ENCODE results near the gene TIMP3.

TIMP3 gene

GRCh38 chr22:32882774-32883530 is 81.4 kb downstream of the TIMP3 start:
- Histone ChIP-seq H3K36me3 (ENCODE audit: control insufficient read depth in 5 of 5, insufficient read depth in 5 of 5, low read length in 5 of 5) (no peaks in the 10 kb centered on the region), H3K9me3 (ENCODE audit: control insufficient read depth in 5 of 5, low read length in 5 of 5) (no peaks in the 10 kb centered on the region), H3K27ac (ENCODE audit: low read depth, low read length) (no peak overlapping the region), H3K4me1 (ENCODE audit: control insufficient read depth in 5 of 5, insufficient read depth in 5 of 5, low read length in 5 of 5) (peaks cover 0 to 8% (median 4%) of the 10 kb centered on the region in 5 donors), H3K4me3 (ENCODE audit: low read depth in 1 of 5, low read length in 5 of 5) (no peak overlapping the region), H3K27me3 (ENCODE audit: control insufficient read depth in 5 of 5, insufficient read depth in 4 of 5, low read length in 5 of 5) (peaks cover 0 to 5% (median 0%) of the 10 kb centered on the region in 5 donors), H3K9ac (ENCODE audit: low read length in 5 of 5) (no peak overlapping the region)

DNA sequence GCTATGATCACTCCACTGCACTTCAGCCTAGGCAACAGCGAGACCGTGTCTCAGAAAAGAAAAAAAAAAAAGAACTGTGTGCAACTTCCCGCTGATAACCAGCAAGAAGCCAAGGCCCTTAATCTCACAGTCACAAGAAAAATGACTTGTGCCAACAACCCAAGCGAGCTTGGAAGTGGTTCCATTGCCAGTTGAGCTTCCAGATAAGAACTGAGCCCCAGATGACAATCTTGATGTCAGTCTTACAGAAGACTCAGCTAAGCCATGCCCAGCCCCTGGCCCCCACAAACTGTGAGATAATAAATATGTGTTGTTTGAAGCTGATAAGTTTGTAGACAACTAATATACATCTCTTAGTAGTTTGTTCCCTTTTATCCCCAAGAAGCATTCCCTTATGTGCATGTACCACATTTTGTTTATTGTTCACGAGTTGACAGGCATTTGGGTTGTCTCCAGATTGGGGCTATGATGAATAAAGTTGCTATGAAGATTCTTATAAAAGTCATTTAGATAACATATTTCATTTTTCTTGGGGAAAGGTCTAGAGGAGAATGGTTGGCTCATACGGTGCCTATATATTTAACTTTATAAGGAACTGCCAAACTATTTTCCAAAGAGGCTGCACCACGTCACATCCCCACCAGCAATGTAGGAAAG is 85.9 kb downstream of the TIMP3 start:
- Histone ChIP-seq H3K36me3 (ENCODE audit: control insufficient read depth in 5 of 5, insufficient read depth in 5 of 5, low read length in 5 of 5) (no peaks in the 10 kb centered on the region), H3K4me3 (ENCODE audit: low read depth in 1 of 5, low read length in 5 of 5) (no peak overlapping the region), H3K9me3 (ENCODE audit: control insufficient read depth in 5 of 5, low read length in 5 of 5) (no peaks in the 10 kb centered on the region), H3K27ac (ENCODE audit: low read depth, low read length) (no peak overlapping the region), H3K27me3 (ENCODE audit: control insufficient read depth in 5 of 5, insufficient read depth in 4 of 5, low read length in 5 of 5) (no peaks in the 10 kb centered on the region), H3K4me1 (ENCODE audit: control insufficient read depth in 5 of 5, insufficient read depth in 5 of 5, low read length in 5 of 5) (no peaks in the 10 kb centered on the region), H3K9ac (ENCODE audit: low read length in 5 of 5) (no peak overlapping the region)

GRCh38 chr22:32888976-32889375 is 87.5 kb downstream of the TIMP3 start:
- no peaks in the 10 kb centered on the region for H3K36me3 ChIP-seq (ENCODE audit: control insufficient read depth in 5 of 5, insufficient read depth in 5 of 5, low read length in 5 of 5)
- H3K27me3 ChIP-seq (ENCODE audit: control insufficient read depth in 5 of 5, insufficient read depth in 4 of 5, low read length in 5 of 5), result no peaks in the 10 kb centered on the region
- H3K9me3 ChIP-seq (ENCODE audit: control insufficient read depth in 5 of 5, low read length in 5 of 5), result no peaks in the 10 kb centered on the region
- H3K4me3 ChIP-seq (ENCODE audit: low read depth in 1 of 5, low read length in 5 of 5), result no peak overlapping the region
- H3K4me1 ChIP-seq (ENCODE audit: control insufficient read depth in 5 of 5, insufficient read depth in 5 of 5, low read length in 5 of 5), result no peaks in the 10 kb centered on the region
- H3K27ac ChIP-seq (ENCODE audit: low read depth, low read length), result no peak overlapping the region
- no peak overlapping the region for H3K9ac ChIP-seq (ENCODE audit: low read length in 5 of 5)

- H3K4me3 ChIP-seq (ENCODE audit: low read depth in 1 of 5, low read length in 5 of 5), result no peak overlapping the region
- no peaks in the 10 kb centered on the region for H3K36me3 ChIP-seq (ENCODE audit: control insufficient read depth in 5 of 5, insufficient read depth in 5 of 5, low read length in 5 of 5)
- H3K27me3 ChIP-seq (ENCODE audit: control insufficient read depth in 5 of 5, insufficient read depth in 4 of 5, low read length in 5 of 5), result no peaks in the 10 kb centered on the region
- no peaks in the 10 kb centered on the region for H3K9me3 ChIP-seq (ENCODE audit: control insufficient read depth in 5 of 5, low read length in 5 of 5)
- no peaks in the 10 kb centered on the region for H3K4me1 ChIP-seq (ENCODE audit: control insufficient read depth in 5 of 5, insufficient read depth in 5 of 5, low read length in 5 of 5)
- H3K27ac ChIP-seq (ENCODE audit: low read depth, low read length), result no peak overlapping the region
- H3K9ac ChIP-seq (ENCODE audit: low read length in 5 of 5), result no peak overlapping the region
Observed at GRCh38 chr22:32896891-32897290, 95.4 kb downstream of the TIMP3 start.

- Histone ChIP-seq H3K36me3 (ENCODE audit: control insufficient read depth in 5 of 5, insufficient read depth in 5 of 5, low read length in 5 of 5) (no peaks in the 10 kb centered on the region), H3K4me3 (ENCODE audit: low read depth in 1 of 5, low read length in 5 of 5) (no peak overlapping the region), H3K9me3 (ENCODE audit: control insufficient read depth in 5 of 5, low read length in 5 of 5) (no peaks in the 10 kb centered on the region), H3K9ac (ENCODE audit: low read length in 5 of 5) (no peak overlapping the region), H3K4me1 (ENCODE audit: control insufficient read depth in 5 of 5, insufficient read depth in 5 of 5, low read length in 5 of 5) (no peaks in the 10 kb centered on the region), H3K27me3 (ENCODE audit: control insufficient read depth in 5 of 5, insufficient read depth in 4 of 5, low read length in 5 of 5) (no peaks in the 10 kb centered on the region), H3K27ac (ENCODE audit: low read depth, low read length) (no peak overlapping the region)
Observed at GRCh38 chr22:32897400-32897799, 95.9 kb downstream of the TIMP3 start.

GRCh38 chr22:32900886-32901635 is 99.6 kb downstream of the TIMP3 start:
- Histone ChIP-seq H3K9ac (ENCODE audit: low read length in 5 of 5) (no peak overlapping the region), H3K9me3 (ENCODE audit: control insufficient read depth in 5 of 5, low read length in 5 of 5) (no peaks in the 10 kb centered on the region), H3K4me1 (ENCODE audit: control insufficient read depth in 5 of 5, insufficient read depth in 5 of 5, low read length in 5 of 5) (no peaks in the 10 kb centered on the region), H3K36me3 (ENCODE audit: control insufficient read depth in 5 of 5, insufficient read depth in 5 of 5, low read length in 5 of 5) (no peaks in the 10 kb centered on the region), H3K27ac (ENCODE audit: low read depth, low read length) (no peak overlapping the region), H3K4me3 (ENCODE audit: low read depth in 1 of 5, low read length in 5 of 5) (no peak overlapping the region), H3K27me3 (ENCODE audit: control insufficient read depth in 5 of 5, insufficient read depth in 4 of 5, low read length in 5 of 5) (no peaks in the 10 kb centered on the region)

- no peak overlapping the region for H3K27ac ChIP-seq (ENCODE audit: low read depth, low read length)
- H3K9ac ChIP-seq (ENCODE audit: low read length in 5 of 5), result no peak overlapping the region
- no peaks in the 10 kb centered on the region for H3K9me3 ChIP-seq (ENCODE audit: control insufficient read depth in 5 of 5, low read length in 5 of 5)
- H3K36me3 ChIP-seq (ENCODE audit: control insufficient read depth in 5 of 5, insufficient read depth in 5 of 5, low read length in 5 of 5), result no peaks in the 10 kb centered on the region
- no peaks in the 10 kb centered on the region for H3K27me3 ChIP-seq (ENCODE audit: control insufficient read depth in 5 of 5, insufficient read depth in 4 of 5, low read length in 5 of 5)
- H3K4me1 ChIP-seq (ENCODE audit: control insufficient read depth in 5 of 5, insufficient read depth in 5 of 5, low read length in 5 of 5), result no peaks in the 10 kb centered on the region
- no peak overlapping the region for H3K4me3 ChIP-seq (ENCODE audit: low read depth in 1 of 5, low read length in 5 of 5)
Observed at GRCh38 chr22:32901925-32902324, 100.4 kb downstream of the TIMP3 start.

DNA sequence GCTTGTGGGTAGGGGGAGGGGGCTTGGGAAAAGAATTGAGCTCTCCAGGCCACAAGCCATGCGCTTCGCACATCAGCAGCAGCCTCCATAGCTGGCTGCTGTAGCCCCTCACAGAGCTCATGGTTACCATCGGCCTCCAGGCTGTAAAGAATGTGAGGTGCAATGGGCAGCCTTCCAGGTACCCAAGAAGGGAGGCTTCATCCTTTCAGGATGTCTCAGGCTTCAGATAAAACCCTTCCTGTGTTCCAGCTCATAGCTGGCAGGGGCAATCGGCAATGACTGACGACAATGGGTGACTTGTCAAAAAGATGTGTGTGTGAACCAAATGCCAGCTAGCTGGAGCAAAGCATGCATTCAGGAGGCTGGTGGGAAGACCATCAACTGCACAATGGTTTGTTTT is 102.0 kb downstream of the TIMP3 start:
- H3K36me3 ChIP-seq (ENCODE audit: control insufficient read depth in 5 of 5, insufficient read depth in 5 of 5, low read length in 5 of 5), result no peaks in the 10 kb centered on the region
- no peaks in the 10 kb centered on the region for H3K9me3 ChIP-seq (ENCODE audit: control insufficient read depth in 5 of 5, low read length in 5 of 5)
- no peak overlapping the region for H3K27ac ChIP-seq (ENCODE audit: low read depth, low read length)
- no peaks in the 10 kb centered on the region for H3K4me1 ChIP-seq (ENCODE audit: control insufficient read depth in 5 of 5, insufficient read depth in 5 of 5, low read length in 5 of 5)
- no peaks in the 10 kb centered on the region for H3K27me3 ChIP-seq (ENCODE audit: control insufficient read depth in 5 of 5, insufficient read depth in 4 of 5, low read length in 5 of 5)
- no peak overlapping the region for H3K4me3 ChIP-seq (ENCODE audit: low read depth in 1 of 5, low read length in 5 of 5)
- no peak overlapping the region for H3K9ac ChIP-seq (ENCODE audit: low read length in 5 of 5)

DNA sequence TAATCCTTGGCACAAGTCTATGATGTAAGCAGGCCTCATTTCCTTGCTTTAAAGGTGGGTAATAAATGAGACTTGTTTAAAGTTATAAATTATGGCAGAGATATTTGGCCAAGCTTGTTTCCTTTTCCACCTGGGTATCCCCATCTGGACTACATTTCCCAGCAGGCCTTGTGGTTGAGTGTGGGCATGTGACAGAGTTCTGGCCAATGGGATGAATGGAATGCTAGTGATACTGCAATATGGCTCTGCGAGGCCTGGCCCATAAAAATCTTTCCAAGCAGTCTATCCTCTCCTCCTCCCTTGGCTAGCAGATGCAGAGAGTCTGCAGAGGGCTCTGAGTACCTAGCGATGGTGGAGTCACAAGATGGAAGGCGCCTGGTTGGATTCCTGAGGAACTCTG is 102.5 kb downstream of the TIMP3 start:
- no peak overlapping the region for H3K27ac ChIP-seq (ENCODE audit: low read depth, low read length)

DNA sequence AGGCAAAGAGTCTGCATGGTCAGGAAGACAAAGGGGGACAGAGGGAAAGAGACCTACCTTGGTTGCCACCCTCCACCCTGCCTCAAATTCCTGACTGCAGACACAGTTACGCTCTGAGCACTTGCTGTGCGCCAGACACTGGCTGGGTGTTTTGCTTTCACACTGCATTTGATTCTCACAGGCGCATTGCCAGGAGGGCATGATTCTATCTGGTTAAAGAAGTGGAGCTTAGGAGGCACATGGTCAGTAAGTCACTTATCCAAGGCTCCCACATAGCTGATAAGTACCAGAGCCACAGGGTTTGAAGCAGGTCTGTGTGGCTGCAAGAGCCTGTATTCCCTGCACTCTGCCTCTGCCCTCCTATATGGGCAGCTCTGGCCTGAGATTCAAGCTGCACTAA is 103.9 kb downstream of the TIMP3 start:
- Histone ChIP-seq H3K9me3 (ENCODE audit: control insufficient read depth in 5 of 5, low read length in 5 of 5) (no peaks in the 10 kb centered on the region), H3K27ac (ENCODE audit: low read depth, low read length) (no peak overlapping the region), H3K9ac (ENCODE audit: low read length in 5 of 5) (no peak overlapping the region), H3K36me3 (ENCODE audit: control insufficient read depth in 5 of 5, insufficient read depth in 5 of 5, low read length in 5 of 5) (no peaks in the 10 kb centered on the region), H3K4me1 (ENCODE audit: control insufficient read depth in 5 of 5, insufficient read depth in 5 of 5, low read length in 5 of 5) (peaks cover 0 to 5% (median 0%) of the 10 kb centered on the region in 5 donors), H3K27me3 (ENCODE audit: control insufficient read depth in 5 of 5, insufficient read depth in 4 of 5, low read length in 5 of 5) (no peaks in the 10 kb centered on the region), H3K4me3 (ENCODE audit: low read depth in 1 of 5, low read length in 5 of 5) (no peak overlapping the region)

More for the DNA sequence above, 102.5 kb downstream of the TIMP3 start:
- Histone ChIP-seq H3K36me3 (ENCODE audit: control insufficient read depth in 5 of 5, insufficient read depth in 5 of 5, low read length in 5 of 5) (no peaks in the 10 kb centered on the region), H3K9me3 (ENCODE audit: control insufficient read depth in 5 of 5, low read length in 5 of 5) (no peaks in the 10 kb centered on the region), H3K9ac (ENCODE audit: low read length in 5 of 5) (no peak overlapping the region), H3K4me3 (ENCODE audit: low read depth in 1 of 5, low read length in 5 of 5) (no peak overlapping the region), H3K27me3 (ENCODE audit: control insufficient read depth in 5 of 5, insufficient read depth in 4 of 5, low read length in 5 of 5) (no peaks in the 10 kb centered on the region), H3K4me1 (ENCODE audit: control insufficient read depth in 5 of 5, insufficient read depth in 5 of 5, low read length in 5 of 5) (no peaks in the 10 kb centered on the region)

Data from subcutaneous abdominal adipose tissue (tissue), 5 donors.